CD4-positive, alpha-beta T cell treated with Interleukin-2 at 100 ng/mL for 4 hours (primary cell): ENCODE data around the gene PIP5K1B.
"Not testable (repeated sequence)": the region's sequence is repeated elsewhere in the genome, so short reads cannot be mapped to it uniquely, and the experiment has no call there.

Experiments used
- DNase-seq: peaks from one replicate; pipeline ENCODE4 v3.0.0-alpha.2; 2020; ENCODE audit warnings: low spot score

The PIP5K1B gene, protein sequence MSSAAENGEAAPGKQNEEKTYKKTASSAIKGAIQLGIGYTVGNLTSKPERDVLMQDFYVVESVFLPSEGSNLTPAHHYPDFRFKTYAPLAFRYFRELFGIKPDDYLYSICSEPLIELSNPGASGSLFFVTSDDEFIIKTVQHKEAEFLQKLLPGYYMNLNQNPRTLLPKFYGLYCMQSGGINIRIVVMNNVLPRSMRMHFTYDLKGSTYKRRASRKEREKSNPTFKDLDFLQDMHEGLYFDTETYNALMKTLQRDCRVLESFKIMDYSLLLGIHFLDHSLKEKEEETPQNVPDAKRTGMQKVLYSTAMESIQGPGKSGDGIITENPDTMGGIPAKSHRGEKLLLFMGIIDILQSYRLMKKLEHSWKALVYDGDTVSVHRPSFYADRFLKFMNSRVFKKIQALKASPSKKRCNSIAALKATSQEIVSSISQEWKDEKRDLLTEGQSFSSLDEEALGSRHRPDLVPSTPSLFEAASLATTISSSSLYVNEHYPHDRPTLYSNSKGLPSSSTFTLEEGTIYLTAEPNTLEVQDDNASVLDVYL

DNA sequence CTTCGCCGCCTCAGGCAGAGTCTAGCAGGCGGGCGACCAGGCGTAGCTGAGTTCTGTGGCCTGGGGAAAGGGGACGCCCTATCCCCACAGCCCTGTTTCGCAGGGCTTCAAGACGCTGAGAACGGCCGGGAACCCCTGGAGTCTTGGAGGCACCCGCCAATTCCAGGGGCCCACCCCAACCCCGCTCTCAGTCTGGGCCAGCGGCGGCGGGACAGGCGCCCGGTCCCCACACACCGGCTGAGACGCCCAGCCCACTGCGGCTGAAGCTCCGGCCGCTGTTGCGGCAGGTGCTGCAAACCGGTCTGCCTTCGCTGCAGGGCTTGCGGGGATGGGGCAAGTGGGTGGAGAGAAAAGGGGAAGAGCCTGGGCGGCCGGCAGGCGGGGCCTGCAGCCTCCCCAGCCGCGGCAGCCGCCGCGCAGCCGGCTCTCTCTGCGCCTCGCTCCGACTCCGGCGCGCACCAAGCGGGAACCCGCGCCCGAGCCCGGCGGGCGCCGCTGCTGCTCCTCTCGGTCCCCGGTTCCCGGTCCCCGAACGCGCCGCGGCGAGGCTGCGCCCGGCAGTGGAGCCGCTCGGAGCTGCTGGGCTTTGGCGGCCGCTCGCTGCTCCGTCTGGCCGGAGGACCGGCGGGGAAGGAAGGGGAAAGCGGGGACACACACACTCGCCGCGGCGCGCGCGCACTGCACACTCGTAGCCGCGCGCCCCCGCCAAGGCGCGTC lies at the start of gene PIP5K1B:
Gene PIP5K1B, plus strand, starts transcription at position 427 of the 717 bp plus-strand sequence. CDS start 117,375 bp downstream, outside the sequence.
- DNase-seq = no peak

GRCh38 chr9:68664036-68664435 lies 41.0 kb upstream of the PIP5K1B start:
- DNase-seq = no peak

- DNase-seq = no peak
These were observed 36.9 kb upstream of the PIP5K1B start for GRCh38 chr9:68668127-68668526.

DNA sequence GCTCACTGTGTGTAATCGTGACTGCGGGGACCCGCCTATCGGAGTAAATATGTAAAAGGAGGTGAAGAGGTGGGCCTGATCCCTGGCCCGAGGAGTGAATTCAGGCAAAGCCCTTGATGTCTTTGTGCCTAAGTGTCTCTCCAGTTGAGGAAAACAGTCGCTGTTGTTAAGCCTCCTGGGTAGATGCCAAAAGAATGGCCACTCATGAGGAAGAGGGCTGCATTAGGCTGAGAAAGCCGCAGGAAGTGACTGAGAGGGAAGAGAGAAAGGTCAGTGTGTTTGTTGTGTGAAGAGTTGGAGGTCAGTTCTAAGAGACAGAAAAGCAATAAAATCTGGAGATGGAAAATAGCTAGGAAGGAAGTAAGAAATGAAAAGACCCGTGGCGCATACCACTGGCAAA lies 35.8 kb upstream of the PIP5K1B start:
- DNase-seq = no peak

- no peak for DNase-seq
These were observed 32.8 kb upstream of the PIP5K1B start for GRCh38 chr9:68672215-68672614.

GRCh38 chr9:68672625-68673024 lies 32.4 kb upstream of the PIP5K1B start:
- DNase-seq = no peak

DNA sequence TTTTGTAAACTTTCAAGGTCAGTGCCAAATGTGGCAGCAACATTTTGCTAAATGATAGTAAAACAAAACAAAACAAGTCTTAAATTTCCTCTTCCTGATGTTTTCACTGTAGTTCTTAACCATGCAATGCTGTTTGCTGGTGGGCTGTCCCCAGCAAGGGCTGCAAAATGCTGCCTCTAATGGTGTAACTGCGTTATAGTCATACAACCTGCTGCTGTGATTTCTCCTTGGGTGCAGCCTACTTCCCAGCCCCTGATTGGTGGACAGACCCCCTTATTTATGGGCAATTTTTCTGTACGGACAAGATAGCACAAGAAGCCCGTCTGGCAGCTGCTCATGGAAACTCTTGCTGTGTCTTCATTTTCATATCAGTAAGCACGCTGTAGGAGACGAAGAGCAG lies 26.6 kb upstream of the PIP5K1B start:
- no peak for DNase-seq

- no peak for DNase-seq
These were observed 21.6 kb upstream of the PIP5K1B start for GRCh38 chr9:68683433-68683832.

DNA sequence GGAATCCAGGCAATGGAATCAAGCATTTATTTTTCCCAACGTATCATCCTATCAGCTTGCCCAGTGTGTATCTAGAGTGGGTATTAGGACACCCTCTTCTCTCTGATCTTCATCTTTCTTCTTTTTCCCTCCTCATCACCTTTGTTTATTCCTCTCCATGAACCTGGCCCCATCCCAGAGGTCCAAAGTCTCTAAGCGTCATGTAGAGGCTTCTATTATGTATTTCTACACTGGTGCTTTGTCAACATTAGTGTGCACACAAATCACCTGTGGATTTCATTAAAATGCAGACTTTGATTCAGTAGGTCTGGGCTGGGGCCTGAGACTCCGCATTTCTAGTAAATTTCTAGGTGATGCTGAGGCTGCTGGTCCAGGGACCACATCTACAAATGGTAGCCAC lies 19.8 kb upstream of the PIP5K1B start:
- DNase-seq = no peak

- DNase-seq = no peak
These were observed 19.3 kb upstream of the PIP5K1B start for GRCh38 chr9:68685770-68686169.

DNA sequence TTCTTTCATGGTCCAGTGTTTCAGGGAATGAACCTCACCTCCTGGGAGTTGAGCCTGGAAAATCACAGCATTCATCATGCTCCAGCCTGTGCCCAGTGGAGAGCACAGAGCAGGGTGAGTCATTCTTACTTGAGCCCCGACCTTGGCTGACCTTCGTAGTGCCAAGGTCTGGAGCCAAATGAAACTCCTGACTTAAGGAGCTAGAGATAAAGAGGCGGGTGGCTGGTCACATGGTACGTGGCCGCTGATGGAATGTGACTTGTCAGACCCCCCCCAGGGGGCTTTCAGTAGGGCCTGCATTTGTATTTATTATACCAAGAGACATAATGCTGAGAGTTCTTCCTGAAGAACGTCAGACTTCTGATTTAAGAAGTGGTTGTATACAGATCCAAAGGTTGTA lies 15.0 kb upstream of the PIP5K1B start:
- DNase-seq = no peak

DNA sequence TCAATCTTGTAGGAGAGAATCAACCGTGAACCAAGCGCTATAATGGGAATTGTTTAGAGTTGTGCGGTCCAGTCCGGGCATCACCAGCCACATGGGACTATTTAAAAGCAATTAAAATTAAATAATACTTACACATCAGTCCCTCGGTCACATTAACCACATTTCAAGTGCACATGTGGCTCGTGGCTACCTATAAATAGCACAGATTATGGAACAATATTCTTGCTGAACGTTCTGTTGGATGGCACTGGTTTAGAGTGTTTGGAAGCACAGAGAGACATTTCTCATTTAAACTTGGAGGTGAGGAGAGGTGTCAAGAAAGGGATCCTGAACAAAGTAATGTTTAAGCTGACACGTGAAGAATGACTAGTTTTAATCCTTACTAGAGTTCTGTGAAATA lies 12.5 kb upstream of the PIP5K1B start:
- no peak for DNase-seq

GRCh38 chr9:68694125-68694524 lies 10.9 kb upstream of the PIP5K1B start:
- no peak for DNase-seq

- DNase-seq = no peak
These were observed 7.2 kb upstream of the PIP5K1B start for GRCh38 chr9:68697851-68698250.

- DNase-seq = no peak
These were observed 6.0 kb upstream of the PIP5K1B start for GRCh38 chr9:68698943-68699509.

DNA sequence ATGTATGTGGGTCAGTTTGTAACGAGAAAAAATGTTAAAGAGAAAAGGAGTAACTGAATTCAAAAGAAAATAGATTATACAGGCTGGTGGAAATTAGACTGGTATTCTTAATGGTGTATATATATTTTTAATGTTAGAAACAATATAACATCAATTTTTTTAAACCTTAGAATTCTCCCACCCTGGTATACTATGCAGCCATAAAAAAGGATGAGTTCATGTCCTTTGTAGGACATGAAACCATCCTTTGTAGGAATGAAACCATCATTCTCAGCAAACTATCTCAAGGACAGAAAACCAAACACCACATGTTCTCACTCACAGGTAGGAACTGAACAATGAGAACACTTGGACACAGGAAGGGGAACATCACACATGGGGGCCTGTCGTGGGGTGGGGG lies 5.4 kb upstream of the PIP5K1B start:
- DNase-seq = not testable (repeated sequence)

DNA sequence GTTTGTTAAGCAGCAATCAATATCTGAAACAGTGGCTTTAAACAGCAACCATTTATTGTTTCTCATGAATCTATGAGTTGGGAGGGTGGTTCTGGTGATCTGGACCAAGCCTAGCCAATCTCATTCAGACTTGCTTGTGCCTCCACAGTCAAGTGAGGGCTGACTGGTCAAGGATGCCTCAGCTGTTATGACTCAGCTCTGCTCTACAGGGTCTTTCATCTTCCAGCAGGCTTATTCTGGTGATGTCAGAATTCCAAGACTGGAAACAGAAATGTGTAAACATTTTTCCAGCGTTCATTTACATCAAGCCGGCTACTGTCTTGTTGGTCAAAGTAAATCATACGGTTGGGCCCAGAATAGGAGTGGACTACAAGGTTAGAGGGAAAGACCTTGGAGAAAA lies 2.5 kb upstream of the PIP5K1B start:
- no peak for DNase-seq

DNA sequence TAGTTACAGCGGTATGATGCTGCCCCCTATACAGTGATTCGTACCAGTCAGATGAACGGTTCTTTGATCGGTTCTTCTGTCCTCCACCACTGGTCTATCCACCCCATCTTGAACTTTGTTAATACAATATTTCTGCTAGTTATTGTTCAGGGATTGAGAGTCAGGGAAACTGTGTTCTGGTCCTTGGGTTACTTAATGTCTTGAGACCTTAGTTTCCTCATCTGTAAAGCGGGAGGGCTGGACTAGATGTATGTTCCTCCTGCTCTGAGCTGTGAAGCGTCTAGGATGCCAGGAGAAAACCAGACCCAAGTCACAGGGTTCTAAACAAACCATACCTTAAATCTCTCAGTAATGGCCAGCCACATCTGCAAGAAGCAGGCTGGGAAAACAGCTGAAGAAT lies 1.4 kb upstream of the PIP5K1B start:
- no peak for DNase-seq

GRCh38 chr9:68704498-68704813 lies 584 bp upstream of the PIP5K1B start:
- DNase-seq = no peak

DNA sequence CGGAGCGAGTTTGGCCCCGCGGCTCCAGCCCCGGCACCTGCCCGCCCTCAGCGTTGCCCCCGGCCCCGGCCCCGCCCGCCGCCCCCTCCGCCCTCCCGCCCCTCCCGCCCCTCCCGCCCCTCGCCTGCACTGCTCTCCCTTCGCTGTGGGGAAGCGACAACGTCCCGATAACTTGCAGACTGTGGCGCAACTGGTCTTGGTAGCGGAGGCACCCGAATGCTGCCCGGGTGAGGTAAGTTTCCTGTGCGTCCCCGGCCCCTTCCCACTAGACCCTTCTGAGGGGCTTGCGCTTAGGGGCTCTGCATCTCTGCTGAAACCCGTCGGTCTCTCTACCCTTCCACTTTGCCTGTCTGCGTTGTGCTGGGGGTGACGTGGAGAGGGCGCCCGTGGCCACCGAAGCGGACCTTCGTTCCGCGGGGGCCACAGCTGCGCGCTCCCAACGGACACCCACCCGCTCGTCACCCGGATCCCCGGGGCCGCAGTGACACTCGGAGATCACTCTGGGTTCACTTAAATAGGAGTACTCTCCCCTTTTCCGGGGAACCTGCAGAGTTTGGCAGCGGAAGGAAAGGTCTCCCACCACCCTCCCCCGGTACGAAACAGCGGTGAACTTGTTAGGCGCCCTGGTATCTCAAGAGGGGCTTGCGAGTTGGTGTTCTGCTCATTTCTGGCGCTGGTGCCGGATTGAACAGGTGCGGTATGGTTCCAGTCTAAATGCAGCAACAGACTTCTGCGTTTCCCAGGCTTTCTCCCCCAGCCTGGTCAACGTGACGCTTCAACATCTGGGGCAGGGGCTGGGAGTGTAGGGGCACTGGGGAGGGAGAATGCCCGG lies 707 bp downstream of the PIP5K1B start:
- DNase-seq = no peak

DNA sequence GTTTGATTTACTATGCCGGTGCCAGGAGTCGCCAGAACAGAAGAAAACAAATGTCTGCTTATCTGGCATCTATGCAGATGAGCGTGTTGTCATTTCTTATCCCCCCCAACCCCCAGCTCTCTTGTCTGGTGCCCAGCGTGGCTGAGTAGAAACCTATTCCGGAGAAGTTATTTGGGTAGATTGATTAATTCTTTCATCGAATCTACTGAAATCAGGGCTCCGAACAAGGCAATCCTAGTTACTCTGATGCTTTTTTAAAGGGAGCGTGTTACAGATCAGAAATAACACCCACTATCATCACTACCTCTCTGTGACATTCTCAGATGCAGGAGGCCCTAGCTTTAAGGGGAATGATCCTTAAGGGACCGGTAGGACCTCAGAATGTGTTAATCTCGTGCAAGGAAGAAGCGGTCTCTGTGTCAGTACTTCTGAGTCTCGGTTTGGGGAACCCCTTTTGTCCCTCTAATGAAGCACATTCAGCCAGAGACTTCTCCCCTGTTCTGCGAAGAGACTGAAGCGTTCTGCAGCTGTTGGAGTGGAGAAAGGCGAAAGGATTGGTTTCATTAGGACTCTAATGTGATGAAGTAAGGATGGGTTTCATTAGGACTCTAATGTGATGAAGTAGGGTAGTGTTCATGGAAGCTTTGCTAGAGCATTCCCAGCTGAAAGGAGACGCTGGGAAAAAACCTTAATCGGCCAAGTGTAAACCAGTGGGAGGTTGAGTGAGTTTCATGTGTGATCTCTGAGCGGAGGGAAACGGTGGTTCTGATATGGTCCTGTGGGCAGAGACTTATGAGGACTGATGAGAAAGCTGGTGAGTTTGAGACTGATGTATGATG lies 1.5 kb downstream of the PIP5K1B start:
- no peak for DNase-seq
